ENCODE data around the gene OCA2.

OCA2 gene

GRCh38 chr15:28079313-28079969 is 19.7 kb downstream of the OCA2 start:
- no peak for DNase-seq (ENCODE audit: low read depth)

GRCh38 chr15:28078191-28078719 is 20.9 kb downstream of the OCA2 start:
- no peak for DNase-seq (ENCODE audit: low read depth)

- no peak for DNase-seq (ENCODE audit: low read depth)
Observed at GRCh38 chr15:28075573-28075972, 23.5 kb downstream of the OCA2 start.

- DNase-seq (ENCODE audit: low read depth) = no peak
Observed at GRCh38 chr15:28068930-28069329, 30.2 kb downstream of the OCA2 start.

- DNase-seq (ENCODE audit: low read depth) = no peak
Observed at GRCh38 chr15:28066231-28066630, 32.9 kb downstream of the OCA2 start.

- DNase-seq (ENCODE audit: low read depth) = no peak
Observed at GRCh38 chr15:28060005-28060404, 39.1 kb downstream of the OCA2 start.

GRCh38 chr15:28058082-28058481 is 41.0 kb downstream of the OCA2 start:
- DNase-seq (ENCODE audit: low read depth) = no peak

- DNase-seq (ENCODE audit: low read depth) = no peak
Observed at GRCh38 chr15:28051955-28052633, 47.0 kb downstream of the OCA2 start.

- no peak for DNase-seq (ENCODE audit: low read depth)
Observed at GRCh38 chr15:28049581-28049980, 49.5 kb downstream of the OCA2 start.

GRCh38 chr15:28047277-28047676 is 51.8 kb downstream of the OCA2 start:
- no peak for DNase-seq (ENCODE audit: low read depth)

GRCh38 chr15:28044121-28044672 is 54.9 kb downstream of the OCA2 start:
- DNase-seq (ENCODE audit: low read depth) = no peak

- no peak for DNase-seq (ENCODE audit: low read depth)
Observed at GRCh38 chr15:28043691-28044091, 55.4 kb downstream of the OCA2 start.

- no peak for DNase-seq (ENCODE audit: low read depth)
Observed at GRCh38 chr15:28037969-28038590, 61.0 kb downstream of the OCA2 start.

GRCh38 chr15:28033443-28033842 is 65.7 kb downstream of the OCA2 start:
- DNase-seq (ENCODE audit: low read depth) = no peak

- no peak for DNase-seq (ENCODE audit: low read depth)
Observed at GRCh38 chr15:28030801-28031200, 68.3 kb downstream of the OCA2 start.

GRCh38 chr15:28027714-28028076 is 71.4 kb downstream of the OCA2 start:
- no peak for DNase-seq (ENCODE audit: low read depth)

- no peak for DNase-seq (ENCODE audit: low read depth)
Observed at GRCh38 chr15:28026764-28027713, 72.1 kb downstream of the OCA2 start.

GRCh38 chr15:28026221-28026620 is 72.9 kb downstream of the OCA2 start:
- DNase-seq (ENCODE audit: low read depth) = no peak

- DNase-seq (ENCODE audit: low read depth) = no peak
Observed at GRCh38 chr15:28025413-28025812, 73.7 kb downstream of the OCA2 start.

- DNase-seq (ENCODE audit: low read depth) = no peak
Observed at GRCh38 chr15:28024889-28025250, 74.2 kb downstream of the OCA2 start.

GRCh38 chr15:28023933-28024888 is 74.9 kb downstream of the OCA2 start:
- DNase-seq (ENCODE audit: low read depth) = no peak
